B cell (primary cell): Measurements from ENCODE around the gene FBH1.

ENCODE experiments used
- EZH2 ChIP-seq: IDR thresholded peaks from 2 replicates; pipeline ENCODE4 v1.6.1; 2012; ENCODE audit warnings: borderline replicate concordance, low read depth, mild to moderate bottlenecking, moderate library complexity, low read length; ENCODE audit not compliant: insufficient read depth, poor library complexity, severe bottlenecking
- TF ChIP-seq, protein P1 (sequence below): fragments of 200-600 bp; IDR thresholded peaks from one replicate; pipeline ENCODE4 v1.8.0; 2022; ENCODE audit warnings: antibody characterized with exemption, mild to moderate bottlenecking

DNA sequence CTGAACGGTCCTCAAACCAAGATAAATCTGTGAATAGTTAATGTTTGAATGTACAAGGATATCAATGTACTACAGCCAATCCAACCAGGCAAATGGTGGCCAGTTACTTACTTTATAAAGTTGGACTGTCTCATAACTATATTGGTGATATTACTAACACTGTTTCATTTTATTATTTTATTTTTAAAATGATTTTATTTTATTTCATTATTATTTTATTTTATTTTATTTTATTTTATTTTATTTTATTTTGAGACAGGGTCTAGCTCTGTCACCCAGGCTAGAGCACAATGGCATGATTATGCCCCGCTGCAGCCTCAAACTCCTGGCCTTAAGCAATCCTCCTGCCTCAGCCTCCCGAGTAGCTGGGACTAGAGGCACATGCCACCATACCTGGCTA, 80.5 kb downstream of the FBH1 start:
- TF ChIP-seq, protein P1, sequence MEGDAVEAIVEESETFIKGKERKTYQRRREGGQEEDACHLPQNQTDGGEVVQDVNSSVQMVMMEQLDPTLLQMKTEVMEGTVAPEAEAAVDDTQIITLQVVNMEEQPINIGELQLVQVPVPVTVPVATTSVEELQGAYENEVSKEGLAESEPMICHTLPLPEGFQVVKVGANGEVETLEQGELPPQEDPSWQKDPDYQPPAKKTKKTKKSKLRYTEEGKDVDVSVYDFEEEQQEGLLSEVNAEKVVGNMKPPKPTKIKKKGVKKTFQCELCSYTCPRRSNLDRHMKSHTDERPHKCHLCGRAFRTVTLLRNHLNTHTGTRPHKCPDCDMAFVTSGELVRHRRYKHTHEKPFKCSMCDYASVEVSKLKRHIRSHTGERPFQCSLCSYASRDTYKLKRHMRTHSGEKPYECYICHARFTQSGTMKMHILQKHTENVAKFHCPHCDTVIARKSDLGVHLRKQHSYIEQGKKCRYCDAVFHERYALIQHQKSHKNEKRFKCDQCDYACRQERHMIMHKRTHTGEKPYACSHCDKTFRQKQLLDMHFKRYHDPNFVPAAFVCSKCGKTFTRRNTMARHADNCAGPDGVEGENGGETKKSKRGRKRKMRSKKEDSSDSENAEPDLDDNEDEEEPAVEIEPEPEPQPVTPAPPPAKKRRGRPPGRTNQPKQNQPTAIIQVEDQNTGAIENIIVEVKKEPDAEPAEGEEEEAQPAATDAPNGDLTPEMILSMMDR: no peak
- TF ChIP-seq EZH2: no peak
